Muscle of leg (tissue), 11 donors: ENCODE data around the gene PNPLA1. TPM values are rescaled to one million over a fixed set of nuclear protein-coding genes. Genes with fewer than 3 reads are reported as not detected.

Source experiments
- DNase-seq: peaks from one replicate; pipeline ENCODE4 v3.0.0; 2013
- H3K27ac ChIP-seq: one replicate; pipeline ENCODE4 v1.5.1; 2013; ENCODE audit warnings: mild to moderate bottlenecking, low read length, control low read depth
- H3K27me3 ChIP-seq: one replicate; pipeline ENCODE4 v1.6.1; 2013; ENCODE audit warnings: low read length; ENCODE audit not compliant: control insufficient read depth, insufficient read depth
- H3K36me3 ChIP-seq: one replicate; pipeline ENCODE4 v1.6.1; 2013; ENCODE audit warnings: low read length; ENCODE audit not compliant: control insufficient read depth, insufficient read depth
- H3K4me1 ChIP-seq: one replicate; pipeline ENCODE4 v1.6.1; 2013; ENCODE audit warnings: low read length; ENCODE audit not compliant: control insufficient read depth, insufficient read depth
- H3K4me3 ChIP-seq: one replicate; pipeline ENCODE4 v1.5.1; 2013; ENCODE audit warnings: low read length, control low read depth
- H3K9me3 ChIP-seq: replicated peaks from 2 replicates; pipeline ENCODE4 v1.6.1; 2013; ENCODE audit warnings: low read depth, low read length; ENCODE audit not compliant: control insufficient read depth
- WGBS: methylation state at CpG from one replicate; pipeline ENCODE4 v1.1.5; 2013; ENCODE audit warnings: missing lambda C conversion rate; ENCODE audit not compliant: insufficient coverage; 5-methylcytosine and 5-hydroxymethylcytosine counted together
- polyA plus RNA-seq, 8 donors: library from polyadenylated mRNA; unstranded; fragments of 120-200 nt; gene quantifications; one replicate each; pipeline versions ENCODE4 v1.2.1 to v1.2.3, GENCODE V29; 2013; ENCODE audit warnings: inconsistent platforms in 1 of 8, low replicate concordance in 1 of 8; ENCODE audit not compliant: insufficient read length in 8 of 8, insufficient read depth in 1 of 8
- total RNA-seq: library from RNA; stranded (reverse); fragments of 120-200 nt; gene quantifications from one replicate; pipeline ENCODE4 v1.2.4, GENCODE V29; 2013

The PNPLA1 gene
- total and polyA plus RNA-seq, 9 donors: 0.05 to 0.45 (median 0.11) TPM; not detected in 4

DNA sequence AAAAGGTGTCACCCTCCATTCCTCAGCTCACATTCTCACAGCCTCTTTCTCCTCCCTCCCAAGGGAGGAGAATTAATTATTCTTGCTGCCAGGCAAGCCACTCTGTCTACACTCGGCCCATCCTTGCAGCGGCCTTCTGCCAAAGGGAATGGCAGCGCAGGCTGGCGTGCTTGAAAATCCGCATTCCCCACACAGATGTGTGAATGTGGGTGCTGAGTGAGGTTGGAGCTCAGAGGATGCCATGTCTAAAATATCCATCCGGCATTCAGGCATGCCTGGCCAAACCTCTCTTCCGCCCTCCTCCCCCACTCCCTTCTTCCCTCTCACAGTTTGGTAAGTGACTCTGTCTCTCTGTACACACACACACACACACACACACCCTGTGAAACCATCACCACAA is 27.7 kb downstream of the PNPLA1 start:
- Histone ChIP-seq H3K9me3 (no peaks in the 10 kb centered on the region), H3K4me3 (no peak overlapping the region), H3K27ac (no peak overlapping the region), H3K36me3 (no peaks in the 10 kb centered on the region), H3K4me1 (no peaks in the 10 kb centered on the region), H3K27me3 (peaks cover 17% of the 10 kb centered on the region)
- DNase-seq: no peak
- WGBS: 60% methylated on average over 1 of the region's 7 CpGs

DNA sequence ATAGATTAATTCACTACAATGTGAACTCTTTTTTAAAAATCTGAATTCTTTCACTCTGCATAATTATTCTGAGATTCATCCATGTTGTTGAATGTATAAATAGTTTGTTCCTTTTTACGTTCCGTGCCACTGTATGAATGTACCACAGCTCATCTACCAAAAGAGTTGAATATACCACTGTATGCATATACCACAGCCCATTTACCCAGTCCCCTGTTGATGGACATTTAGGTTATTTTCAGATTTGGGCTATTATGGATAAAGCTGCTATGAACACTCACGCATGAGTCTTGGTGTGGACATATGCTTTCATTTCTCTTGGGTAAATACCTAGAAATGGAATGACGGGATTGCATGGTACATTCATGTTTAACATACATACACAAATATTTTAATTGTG is 28.2 kb downstream of the PNPLA1 start:
- no peaks in the 10 kb centered on the region for H3K4me1 ChIP-seq
- WGBS: no CpG with 5 or more reads among the region's 4 CpGs
- no peak overlapping the region for H3K4me3 ChIP-seq
- H3K9me3 ChIP-seq: no peaks in the 10 kb centered on the region
- H3K27me3 ChIP-seq: peaks cover 17% of the 10 kb centered on the region
- DNase-seq: no peak
- no peaks in the 10 kb centered on the region for H3K36me3 ChIP-seq
- H3K27ac ChIP-seq: no peak overlapping the region

DNA sequence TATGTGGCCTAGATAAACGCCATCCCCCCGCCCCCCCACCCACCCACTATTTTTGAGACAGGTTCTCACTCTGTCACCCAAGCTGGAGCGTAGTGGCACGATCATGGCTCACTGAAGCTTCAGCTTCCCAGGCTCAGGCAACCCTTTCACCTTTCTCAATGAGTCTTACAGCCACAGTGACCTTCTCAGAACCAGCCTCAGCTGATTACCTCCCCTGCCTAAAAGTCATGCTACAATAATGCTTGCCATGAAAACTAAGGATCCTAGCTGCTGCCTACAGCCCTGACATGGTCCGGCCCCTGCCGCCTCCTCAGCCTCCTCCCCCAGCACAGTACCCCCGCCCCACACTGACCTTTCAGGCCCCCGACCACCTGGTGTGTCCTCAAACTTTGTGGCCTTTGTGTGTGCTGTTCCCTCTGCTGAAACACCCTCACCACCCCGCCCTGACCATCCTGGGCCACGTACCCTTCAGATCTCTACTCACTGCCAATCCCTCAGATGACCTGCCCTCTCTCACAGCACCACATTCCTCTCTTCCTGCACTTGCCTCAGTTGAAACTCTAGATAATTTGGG is 31.3 kb downstream of the PNPLA1 start:
- no peaks in the 10 kb centered on the region for H3K9me3 ChIP-seq
- 71% methylated on average over 5 of the region's 10 CpGs for WGBS
- H3K27me3 ChIP-seq: peaks cover 12% of the 10 kb centered on the region
- H3K36me3 ChIP-seq: no peaks in the 10 kb centered on the region
- H3K27ac ChIP-seq: no peak overlapping the region
- H3K4me1 ChIP-seq: no peaks in the 10 kb centered on the region
- no peak for DNase-seq
- H3K4me3 ChIP-seq: no peak overlapping the region

DNA sequence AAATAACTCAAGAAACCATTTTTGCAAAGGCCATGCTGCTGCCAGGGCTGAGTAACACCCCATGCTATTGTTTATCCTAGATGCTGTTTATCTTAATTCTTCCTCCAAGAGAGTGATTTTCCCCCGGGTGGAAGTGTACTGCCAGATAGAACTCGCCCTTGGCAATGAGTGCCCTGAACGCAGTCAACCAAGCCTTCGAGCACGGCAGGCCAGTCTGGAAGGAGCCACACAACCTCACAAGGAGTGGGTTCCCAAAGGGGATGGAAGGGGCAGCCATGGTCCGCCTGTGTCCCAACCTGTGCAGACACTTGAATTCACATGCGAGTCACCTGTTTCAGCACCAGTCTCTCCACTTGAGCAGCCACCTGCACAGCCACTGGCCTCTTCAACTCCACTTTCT is 31.9 kb downstream of the PNPLA1 start:
- no peaks in the 10 kb centered on the region for H3K36me3 ChIP-seq
- H3K4me3 ChIP-seq: no peak overlapping the region
- no peaks in the 10 kb centered on the region for H3K4me1 ChIP-seq
- no peak overlapping the region for H3K27ac ChIP-seq
- H3K9me3 ChIP-seq: no peaks in the 10 kb centered on the region
- WGBS: 94% methylated on average over 2 of the region's 7 CpGs
- peaks cover 12% of the 10 kb centered on the region for H3K27me3 ChIP-seq
- DNase-seq: no peak

DNA sequence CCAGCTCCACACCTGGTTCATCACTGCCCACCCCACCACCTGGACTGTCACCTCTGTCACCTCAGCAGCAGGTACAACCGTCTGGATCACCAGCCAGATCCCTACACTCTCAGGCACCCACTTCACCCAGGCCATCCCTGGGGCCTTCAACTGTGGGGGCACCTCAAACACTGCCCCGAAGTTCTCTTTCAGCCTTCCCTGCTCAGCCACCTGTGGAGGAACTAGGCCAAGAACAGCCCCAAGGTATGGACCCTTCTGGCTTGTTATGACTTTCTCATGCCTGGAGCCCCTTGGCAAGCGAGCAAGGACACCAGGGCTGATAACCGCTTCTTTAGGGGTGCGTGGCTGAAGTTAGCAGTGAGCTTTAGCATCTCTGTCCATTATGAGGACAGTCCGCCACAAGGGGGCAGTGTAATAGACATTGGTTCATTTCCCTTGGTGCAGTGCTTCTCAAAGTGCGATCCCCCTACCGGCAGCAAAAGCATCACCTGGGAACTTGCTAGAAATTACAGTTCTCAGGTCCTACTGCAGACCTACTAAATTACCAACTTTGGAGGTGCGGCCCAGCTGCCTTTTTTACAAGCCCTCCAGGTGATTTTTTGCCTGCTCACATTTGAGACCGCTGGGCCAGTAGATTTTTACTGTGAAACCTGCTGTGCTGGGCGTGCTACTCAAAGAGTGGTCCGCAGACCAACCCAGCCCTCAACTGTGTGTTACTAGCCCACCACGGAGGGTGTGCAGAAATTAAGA is 32.5 kb downstream of the PNPLA1 start:
- 2% methylated on average over 7 of the region's 13 CpGs for WGBS
- Histone ChIP-seq H3K4me1 (no peaks in the 10 kb centered on the region), H3K9me3 (no peaks in the 10 kb centered on the region), H3K36me3 (no peaks in the 10 kb centered on the region), H3K27ac (no peak overlapping the region), H3K4me3 (no peak overlapping the region), H3K27me3 (peaks cover 11% of the 10 kb centered on the region)
- peak; percentile 91 for DNase-seq

DNA sequence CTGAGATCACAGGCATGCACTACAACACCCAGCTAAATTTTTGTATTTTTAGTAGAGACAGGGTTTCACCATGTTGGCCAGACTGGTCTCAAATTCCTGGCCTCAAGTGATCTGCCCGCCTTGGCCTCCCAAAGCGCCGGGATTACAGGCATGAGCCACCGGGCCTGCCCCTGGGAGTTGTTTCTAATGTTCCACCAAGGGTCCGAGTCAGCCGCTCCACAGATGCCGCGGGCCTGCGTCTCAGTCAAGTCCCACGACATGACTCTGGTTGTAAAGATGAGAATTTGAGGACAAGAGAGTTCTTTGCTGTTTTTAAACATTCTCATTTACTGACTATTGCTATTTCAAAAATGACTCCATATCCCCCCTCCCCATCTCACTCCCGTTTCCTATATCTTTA is 36.0 kb downstream of the PNPLA1 start:
- peaks cover 21% of the 10 kb centered on the region for H3K27me3 ChIP-seq
- no peak overlapping the region for H3K4me3 ChIP-seq
- no peak for DNase-seq
- no peak overlapping the region for H3K27ac ChIP-seq
- no peaks in the 10 kb centered on the region for H3K36me3 ChIP-seq
- no peaks in the 10 kb centered on the region for H3K9me3 ChIP-seq
- no peaks in the 10 kb centered on the region for H3K4me1 ChIP-seq
- WGBS: 71% methylated on average over 5 of the region's 11 CpGs

DNA sequence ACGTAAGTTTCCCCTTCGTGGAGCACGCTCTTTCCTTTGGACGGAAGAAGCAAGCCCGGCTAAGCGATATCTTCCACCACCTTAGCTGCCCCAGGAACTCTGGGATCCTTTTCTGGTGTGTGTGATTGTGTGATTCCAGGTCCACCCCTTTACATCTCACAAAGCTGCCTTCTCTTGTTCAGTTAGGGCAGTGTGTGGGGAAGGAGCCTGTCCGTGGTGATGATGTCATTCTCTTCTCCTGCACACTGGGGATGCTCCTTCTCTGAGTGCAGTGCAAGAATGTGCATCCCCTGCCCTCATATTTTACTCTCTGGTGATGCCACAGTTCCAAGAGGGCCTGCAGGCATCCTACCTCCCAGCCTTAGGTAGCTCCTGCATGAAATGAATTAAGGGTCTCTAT is 36.5 kb downstream of the PNPLA1 start:
- peaks cover 20% of the 10 kb centered on the region for H3K27me3 ChIP-seq
- WGBS: no CpG with 5 or more reads among the region's 7 CpGs
- H3K27ac ChIP-seq: no peak overlapping the region
- no peak overlapping the region for H3K4me3 ChIP-seq
- H3K4me1 ChIP-seq: no peaks in the 10 kb centered on the region
- no peak for DNase-seq
- no peaks in the 10 kb centered on the region for H3K36me3 ChIP-seq
- H3K9me3 ChIP-seq: no peaks in the 10 kb centered on the region

DNA sequence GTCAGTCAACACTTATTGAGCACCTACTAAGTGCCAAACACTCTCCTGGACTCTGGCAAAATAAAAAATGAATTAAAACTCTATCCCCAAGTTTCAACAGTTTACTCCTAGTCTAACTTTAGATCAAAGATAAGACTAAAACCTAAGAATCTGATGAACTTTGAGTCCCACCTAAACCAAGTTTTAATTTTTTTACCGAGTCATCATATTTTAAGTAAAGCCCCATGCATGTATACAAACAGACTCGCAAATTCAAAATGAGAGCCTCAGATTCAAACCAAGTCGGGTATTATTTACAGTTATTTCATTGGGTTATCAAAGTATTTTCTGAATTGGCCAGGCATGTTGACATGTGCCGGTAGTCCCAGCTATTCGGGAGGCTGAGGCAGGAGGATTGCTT is 38.7 kb downstream of the PNPLA1 start:
- DNase-seq: no peak
- WGBS: no CpG with 5 or more reads among the region's 5 CpGs
- H3K36me3 ChIP-seq: no peaks in the 10 kb centered on the region
- no peak overlapping the region for H3K27ac ChIP-seq
- no peak overlapping the region for H3K4me3 ChIP-seq
- peaks cover 21% of the 10 kb centered on the region for H3K27me3 ChIP-seq
- peaks cover 7% of the 10 kb centered on the region for H3K4me1 ChIP-seq
- H3K9me3 ChIP-seq: no peaks in the 10 kb centered on the region

DNA sequence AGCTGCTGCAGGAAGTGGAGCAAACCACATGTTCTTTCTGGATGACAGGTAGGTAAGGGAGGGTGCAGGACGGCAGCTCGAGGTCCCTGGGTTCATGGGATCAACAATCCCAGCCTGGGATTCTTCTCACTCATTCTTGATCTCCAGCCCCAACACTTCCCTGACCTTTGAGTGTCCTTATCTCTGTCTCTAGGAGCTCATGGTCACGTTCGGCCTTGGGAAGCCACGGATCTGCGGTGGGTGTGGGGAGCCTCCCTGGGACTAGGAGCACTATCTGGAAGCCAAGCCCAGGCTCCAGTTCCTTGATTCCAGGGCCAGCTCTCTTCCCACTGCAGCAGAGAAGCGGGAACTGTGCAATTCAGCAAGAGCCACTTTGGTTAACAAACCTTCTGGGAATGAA is 39.3 kb downstream of the PNPLA1 start:
- 69% methylated on average over 4 of the region's 7 CpGs for WGBS
- H3K4me3 ChIP-seq: no peak overlapping the region
- H3K4me1 ChIP-seq: peaks cover 7% of the 10 kb centered on the region
- no peak overlapping the region for H3K27ac ChIP-seq
- no peaks in the 10 kb centered on the region for H3K9me3 ChIP-seq
- DNase-seq: no peak
- peaks cover 21% of the 10 kb centered on the region for H3K27me3 ChIP-seq
- H3K36me3 ChIP-seq: no peaks in the 10 kb centered on the region

DNA sequence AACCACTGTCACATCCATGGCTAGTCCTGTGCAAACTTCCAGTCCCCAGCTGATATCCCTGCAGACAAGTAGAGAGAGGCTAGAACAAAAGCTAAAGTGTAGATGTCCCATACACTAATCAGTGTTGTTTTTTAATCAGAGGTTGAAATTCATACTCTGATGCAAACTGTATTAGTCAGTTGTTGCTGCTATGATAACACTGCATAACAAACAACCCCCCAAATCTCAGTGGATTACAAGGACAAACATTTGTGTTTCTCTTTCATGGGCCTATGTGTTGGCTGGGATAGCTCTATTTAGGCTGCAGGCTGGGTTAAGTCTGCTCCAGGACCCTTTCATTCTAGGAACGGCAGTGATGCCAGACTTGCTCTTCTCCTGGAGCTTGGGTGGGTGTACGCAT is 40.0 kb downstream of the PNPLA1 start:
- WGBS: 91% methylated on average over 2 of the region's 2 CpGs
- no peaks in the 10 kb centered on the region for H3K36me3 ChIP-seq
- peaks cover 7% of the 10 kb centered on the region for H3K4me1 ChIP-seq
- no peaks in the 10 kb centered on the region for H3K9me3 ChIP-seq
- no peak overlapping the region for H3K27ac ChIP-seq
- H3K27me3 ChIP-seq: peaks cover 21% of the 10 kb centered on the region
- no peak overlapping the region for H3K4me3 ChIP-seq
- no peak for DNase-seq
